ES-I3 (cell line): ENCODE measurements around the gene PODXL.

Source experiments
- H3K36me3 ChIP-seq: 2 replicates; pipeline ENCODE4 v1.6.1; 2013; ENCODE audit warnings: mild to moderate bottlenecking, low read length, control low read depth, moderate library complexity; ENCODE audit not compliant: insufficient read depth
- H3K4me1 ChIP-seq: 2 replicates; pipeline ENCODE4 v1.6.1; 2013; ENCODE audit warnings: mild to moderate bottlenecking, control low read depth, low read length; ENCODE audit not compliant: insufficient read depth
- H3K9ac ChIP-seq: 2 replicates; pipeline ENCODE4 v1.6.1; 2013; ENCODE audit warnings: low read depth, mild to moderate bottlenecking, low read length, moderate library complexity
- H3K9me3 ChIP-seq: 2 replicates; pipeline ENCODE4 v1.6.1; 2013; ENCODE audit warnings: mild to moderate bottlenecking, low read length, moderate library complexity; ENCODE audit not compliant: control insufficient read depth, insufficient read depth

Gene PODXL

GRCh38 chr7:131459256-131459655 lies 97.2 kb downstream of the PODXL start:
- H3K36me3 ChIP-seq, result 0 out of 2 replicates have a peak, but pooled peaks cover 3% of the 10 kb centered on the region
- H3K9me3 ChIP-seq, result no peaks in the 10 kb centered on the region
- peaks cover 6% of the 10 kb centered on the region for H3K4me1 ChIP-seq
- no peak overlapping the region for H3K9ac ChIP-seq

GRCh38 chr7:131456338-131456737 lies 100.1 kb downstream of the PODXL start:
- Histone ChIP-seq H3K9ac (no peak overlapping the region), H3K9me3 (no peaks in the 10 kb centered on the region), H3K4me1 (peaks cover 6% of the 10 kb centered on the region), H3K36me3 (no peaks in the 10 kb centered on the region)

- no peaks in the 10 kb centered on the region for H3K36me3 ChIP-seq
- H3K9me3 ChIP-seq, result no peaks in the 10 kb centered on the region
- H3K4me1 ChIP-seq, result peaks cover 6% of the 10 kb centered on the region
- no peak overlapping the region for H3K9ac ChIP-seq
Observed at GRCh38 chr7:131455546-131455945, 100.9 kb downstream of the PODXL start.

DNA sequence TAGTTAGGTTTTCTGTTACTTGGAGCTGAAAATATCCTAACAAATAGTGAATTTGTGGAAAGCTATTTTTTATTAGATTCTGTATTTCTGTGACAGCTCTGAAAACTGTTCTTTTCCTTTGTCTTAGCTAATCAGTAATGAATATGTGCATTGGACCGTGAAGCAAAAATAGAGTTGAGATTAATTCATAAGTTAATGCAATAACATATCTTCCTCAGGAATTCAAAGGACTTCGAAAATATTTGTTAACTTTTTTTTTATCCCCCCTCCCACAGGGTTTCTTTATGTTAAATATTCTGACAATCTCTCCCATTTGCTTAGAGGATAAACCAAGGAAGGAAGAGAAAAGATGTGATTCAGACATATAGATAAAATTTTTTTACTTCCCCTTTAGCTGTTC lies 101.4 kb downstream of the PODXL start:
- Histone ChIP-seq H3K9me3 (no peaks in the 10 kb centered on the region), H3K9ac (no peak overlapping the region), H3K4me1 (peaks cover 6% of the 10 kb centered on the region), H3K36me3 (no peaks in the 10 kb centered on the region)

DNA sequence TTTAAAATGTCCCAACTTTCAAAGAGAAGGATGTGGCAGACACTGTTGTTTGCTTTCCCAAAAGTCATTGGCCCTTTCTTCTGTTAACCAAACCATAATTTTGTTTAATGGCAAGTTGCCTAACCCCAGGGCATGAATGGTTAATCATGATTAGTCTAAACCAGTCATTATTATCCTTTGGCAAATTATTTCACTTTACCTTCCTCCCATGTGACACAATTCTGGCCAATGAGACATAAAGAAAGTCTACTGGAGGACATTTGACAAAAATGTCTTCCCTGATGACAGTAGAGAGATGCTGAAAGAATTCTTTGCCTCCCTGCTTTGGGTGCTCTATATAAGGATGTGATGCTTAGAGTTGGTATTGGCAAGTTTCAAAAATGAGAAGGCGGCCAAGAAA lies 101.9 kb downstream of the PODXL start:
- H3K4me1 ChIP-seq, result peaks cover 6% of the 10 kb centered on the region
- H3K9ac ChIP-seq, result no peak overlapping the region
- H3K9me3 ChIP-seq, result no peaks in the 10 kb centered on the region
- no peaks in the 10 kb centered on the region for H3K36me3 ChIP-seq
